NB4 (cell line): ENCODE data around the gene LETM1.

Experiments
- POLR2A ChIP-seq: IDR thresholded peaks from 2 replicates; pipeline ENCODE4 v1.6.1; 2011; ENCODE audit warnings: mild to moderate bottlenecking; ENCODE audit not compliant: insufficient read length; ENCODE audit errors: extremely low read depth
- TF ChIP-seq, protein P1 (sequence below): IDR thresholded peaks from one replicate; pipeline ENCODE4 v1.5.1; 2012; ENCODE audit warnings: low read depth, low read length

DNA sequence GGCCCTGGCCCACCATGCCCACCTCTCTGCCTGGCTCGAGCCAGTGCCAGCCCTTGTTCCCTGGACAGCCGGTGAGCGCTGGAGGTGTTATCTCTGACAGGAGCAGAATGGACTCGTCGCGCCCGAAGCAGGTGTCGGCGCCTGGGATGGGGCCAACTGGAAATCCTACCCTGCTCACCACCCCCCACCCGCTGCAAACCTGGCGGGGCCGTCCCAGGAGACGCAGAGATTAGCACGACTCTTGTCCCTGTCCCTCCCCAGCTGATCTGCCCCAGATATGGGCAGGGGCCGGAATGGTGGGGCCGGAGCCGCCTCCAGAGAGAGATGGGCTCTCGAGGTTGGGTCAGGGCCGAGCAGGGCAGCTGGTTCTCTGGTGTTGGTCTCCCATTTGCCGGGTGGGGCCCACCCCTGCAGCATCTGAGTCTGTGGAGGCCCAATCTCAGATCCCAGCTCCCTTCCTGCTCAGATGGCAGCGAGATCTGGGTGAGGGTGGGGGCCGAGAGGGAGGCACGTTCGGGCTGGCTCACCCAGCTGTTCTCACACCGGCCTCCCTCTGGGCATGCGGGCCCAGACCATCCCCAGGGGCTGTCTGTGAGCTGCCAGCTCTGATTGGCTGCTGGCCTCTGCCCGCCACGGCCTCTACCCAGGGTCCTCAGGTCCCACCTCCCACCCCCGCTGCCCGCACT lies 83.0 kb downstream of the LETM1 start:
- TF ChIP-seq, protein P1, sequence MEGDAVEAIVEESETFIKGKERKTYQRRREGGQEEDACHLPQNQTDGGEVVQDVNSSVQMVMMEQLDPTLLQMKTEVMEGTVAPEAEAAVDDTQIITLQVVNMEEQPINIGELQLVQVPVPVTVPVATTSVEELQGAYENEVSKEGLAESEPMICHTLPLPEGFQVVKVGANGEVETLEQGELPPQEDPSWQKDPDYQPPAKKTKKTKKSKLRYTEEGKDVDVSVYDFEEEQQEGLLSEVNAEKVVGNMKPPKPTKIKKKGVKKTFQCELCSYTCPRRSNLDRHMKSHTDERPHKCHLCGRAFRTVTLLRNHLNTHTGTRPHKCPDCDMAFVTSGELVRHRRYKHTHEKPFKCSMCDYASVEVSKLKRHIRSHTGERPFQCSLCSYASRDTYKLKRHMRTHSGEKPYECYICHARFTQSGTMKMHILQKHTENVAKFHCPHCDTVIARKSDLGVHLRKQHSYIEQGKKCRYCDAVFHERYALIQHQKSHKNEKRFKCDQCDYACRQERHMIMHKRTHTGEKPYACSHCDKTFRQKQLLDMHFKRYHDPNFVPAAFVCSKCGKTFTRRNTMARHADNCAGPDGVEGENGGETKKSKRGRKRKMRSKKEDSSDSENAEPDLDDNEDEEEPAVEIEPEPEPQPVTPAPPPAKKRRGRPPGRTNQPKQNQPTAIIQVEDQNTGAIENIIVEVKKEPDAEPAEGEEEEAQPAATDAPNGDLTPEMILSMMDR, result no peak
- no peak for TF ChIP-seq POLR2A
